Parathyroid adenoma (tissue), 2 donors: ENCODE data around the gene ZFX.

Experiments
- H2AFZ ChIP-seq: fragments of 300-600 bp; sonication (generic); one replicate; pipeline ENCODE4 v1.7.0; 2017; ENCODE audit warnings: antibody characterized with exemption, mild to moderate bottlenecking
- H3K27ac ChIP-seq: fragments of 300-600 bp; sonication (generic); one replicate; pipeline ENCODE4 v1.7.0; 2017
- H3K27me3 ChIP-seq: fragments of 300-600 bp; sonication (generic); one replicate; pipeline ENCODE4 v1.7.0; 2017; ENCODE audit warnings: low read length; ENCODE audit not compliant: control insufficient read depth, insufficient read depth
- H3K36me3 ChIP-seq: fragments of 300-600 bp; sonication (generic); one replicate; pipeline ENCODE4 v1.7.0; 2017; ENCODE audit warnings: low read length; ENCODE audit not compliant: control insufficient read depth, insufficient read depth
- H3K4me1 ChIP-seq: fragments of 300-600 bp; sonication (generic); one replicate; pipeline ENCODE4 v1.7.0; 2017; ENCODE audit warnings: control low read depth
- H3K4me2 ChIP-seq: fragments of 300-600 bp; sonication (generic); one replicate; pipeline ENCODE4 v1.7.0; 2017; ENCODE audit warnings: low read length
- H3K4me3 ChIP-seq: fragments of 300-600 bp; sonication (generic); one replicate; pipeline ENCODE4 v1.7.0; 2017; ENCODE audit warnings: low read depth, low read length
- H3K79me2 ChIP-seq: fragments of 300-600 bp; sonication (generic); one replicate; pipeline ENCODE4 v1.7.0; 2017; ENCODE audit warnings: control low read depth
- H3K9ac ChIP-seq: fragments of 300-600 bp; sonication (generic); one replicate; pipeline ENCODE4 v1.7.0; 2017; ENCODE audit warnings: mild to moderate bottlenecking
- H3K9me3 ChIP-seq: fragments of 300-600 bp; sonication (generic); one replicate; pipeline ENCODE4 v1.7.0; 2017; ENCODE audit warnings: low read length; ENCODE audit not compliant: control insufficient read depth
- TF ChIP-seq, protein P1 (sequence below): fragments of 300-600 bp; sonication (generic); IDR thresholded peaks from one replicate; pipeline ENCODE4 v1.7.0; 2017; ENCODE audit warnings: antibody characterized with exemption, mild to moderate bottlenecking
- donor health status: primary hyperparathyroidism.

ZFX gene

DNA sequence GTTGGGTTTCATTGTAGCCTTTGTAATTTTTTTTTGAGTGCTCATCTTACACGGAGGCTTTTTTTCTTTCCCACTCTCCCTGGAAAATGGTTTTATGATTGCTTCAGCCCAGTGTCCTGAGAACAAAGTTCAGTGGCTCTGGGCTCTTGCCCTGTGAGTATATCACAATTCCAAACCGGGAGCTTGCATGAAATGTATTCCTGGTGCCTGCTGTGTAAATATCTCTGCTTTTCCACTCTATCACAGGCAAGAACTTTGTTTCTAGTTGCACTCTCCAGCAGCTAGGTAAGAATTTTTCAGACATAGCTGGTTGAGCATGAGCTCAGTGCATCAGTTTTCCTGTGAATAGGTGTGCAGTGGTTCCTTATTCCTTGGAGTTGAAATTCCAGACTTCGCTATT lies 103.5 kb downstream of the ZFX start:
- Histone ChIP-seq H3K27me3 (no peaks in the 10 kb centered on the region), H3K4me2 (no peak overlapping the region), H3K27ac (no peak overlapping the region), H2AFZ (no peak overlapping the region), H3K9ac (no peak overlapping the region), H3K4me3 (no peak overlapping the region), H3K36me3 (no peaks in the 10 kb centered on the region), H3K4me1 (no peaks in the 10 kb centered on the region), H3K9me3 (no peaks in the 10 kb centered on the region), H3K79me2 (no peaks in the 10 kb centered on the region)
- TF ChIP-seq, protein P1, sequence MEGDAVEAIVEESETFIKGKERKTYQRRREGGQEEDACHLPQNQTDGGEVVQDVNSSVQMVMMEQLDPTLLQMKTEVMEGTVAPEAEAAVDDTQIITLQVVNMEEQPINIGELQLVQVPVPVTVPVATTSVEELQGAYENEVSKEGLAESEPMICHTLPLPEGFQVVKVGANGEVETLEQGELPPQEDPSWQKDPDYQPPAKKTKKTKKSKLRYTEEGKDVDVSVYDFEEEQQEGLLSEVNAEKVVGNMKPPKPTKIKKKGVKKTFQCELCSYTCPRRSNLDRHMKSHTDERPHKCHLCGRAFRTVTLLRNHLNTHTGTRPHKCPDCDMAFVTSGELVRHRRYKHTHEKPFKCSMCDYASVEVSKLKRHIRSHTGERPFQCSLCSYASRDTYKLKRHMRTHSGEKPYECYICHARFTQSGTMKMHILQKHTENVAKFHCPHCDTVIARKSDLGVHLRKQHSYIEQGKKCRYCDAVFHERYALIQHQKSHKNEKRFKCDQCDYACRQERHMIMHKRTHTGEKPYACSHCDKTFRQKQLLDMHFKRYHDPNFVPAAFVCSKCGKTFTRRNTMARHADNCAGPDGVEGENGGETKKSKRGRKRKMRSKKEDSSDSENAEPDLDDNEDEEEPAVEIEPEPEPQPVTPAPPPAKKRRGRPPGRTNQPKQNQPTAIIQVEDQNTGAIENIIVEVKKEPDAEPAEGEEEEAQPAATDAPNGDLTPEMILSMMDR = no peak

DNA sequence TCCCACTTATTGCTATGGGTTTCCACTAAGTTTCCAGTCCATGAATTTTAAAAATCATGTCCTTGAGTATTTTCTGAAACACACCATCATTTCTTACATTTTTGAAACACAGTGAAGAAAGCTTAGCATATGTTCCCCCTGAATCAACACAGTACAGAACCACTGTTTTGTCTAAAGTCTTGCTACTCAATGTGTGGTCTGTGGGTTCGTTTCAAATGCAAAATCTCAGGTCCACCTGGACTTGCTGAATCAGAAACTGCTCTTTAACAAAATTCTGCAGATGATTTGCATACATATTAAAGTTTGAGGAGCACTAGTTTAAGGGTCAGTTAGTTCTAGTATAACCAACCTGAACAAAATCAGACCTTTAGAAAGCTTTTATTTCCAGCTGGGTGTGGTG lies 103.9 kb downstream of the ZFX start:
- no peak overlapping the region for H3K27ac ChIP-seq
- H3K79me2 ChIP-seq = no peaks in the 10 kb centered on the region
- H3K4me1 ChIP-seq = no peaks in the 10 kb centered on the region
- no peaks in the 10 kb centered on the region for H3K36me3 ChIP-seq
- no peak overlapping the region for H2AFZ ChIP-seq
- TF ChIP-seq, protein P1 = no peak
- no peaks in the 10 kb centered on the region for H3K9me3 ChIP-seq
- no peak overlapping the region for H3K4me3 ChIP-seq
- no peak overlapping the region for H3K4me2 ChIP-seq
- no peak overlapping the region for H3K9ac ChIP-seq
- no peaks in the 10 kb centered on the region for H3K27me3 ChIP-seq

DNA sequence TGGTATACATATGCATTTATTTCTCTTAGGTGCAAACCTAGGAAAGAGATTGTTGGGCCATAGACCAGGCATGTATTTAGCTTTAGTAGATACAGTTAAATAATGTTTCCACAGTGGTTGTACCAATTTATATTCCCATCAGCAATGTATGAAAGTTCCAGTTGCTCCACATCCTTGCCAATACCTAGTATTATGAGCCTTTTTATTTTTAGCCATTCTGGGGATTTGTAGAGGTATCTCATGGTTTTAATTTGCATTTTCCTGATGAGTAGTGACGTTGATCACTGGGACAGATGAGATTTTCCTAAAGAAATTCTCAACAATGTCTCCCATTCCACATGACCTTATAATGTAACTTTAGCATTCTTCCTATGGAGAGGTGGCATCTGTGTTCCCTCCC lies 107.5 kb downstream of the ZFX start:
- no peaks in the 10 kb centered on the region for H3K27me3 ChIP-seq
- H3K4me3 ChIP-seq = no peak overlapping the region
- no peaks in the 10 kb centered on the region for H3K4me1 ChIP-seq
- no peaks in the 10 kb centered on the region for H3K9me3 ChIP-seq
- H3K4me2 ChIP-seq = no peak overlapping the region
- H3K79me2 ChIP-seq = no peaks in the 10 kb centered on the region
- H3K9ac ChIP-seq = no peak overlapping the region
- no peaks in the 10 kb centered on the region for H3K36me3 ChIP-seq
- H3K27ac ChIP-seq = no peak overlapping the region
- H2AFZ ChIP-seq = no peak overlapping the region
- TF ChIP-seq, protein P1 = no peak

DNA sequence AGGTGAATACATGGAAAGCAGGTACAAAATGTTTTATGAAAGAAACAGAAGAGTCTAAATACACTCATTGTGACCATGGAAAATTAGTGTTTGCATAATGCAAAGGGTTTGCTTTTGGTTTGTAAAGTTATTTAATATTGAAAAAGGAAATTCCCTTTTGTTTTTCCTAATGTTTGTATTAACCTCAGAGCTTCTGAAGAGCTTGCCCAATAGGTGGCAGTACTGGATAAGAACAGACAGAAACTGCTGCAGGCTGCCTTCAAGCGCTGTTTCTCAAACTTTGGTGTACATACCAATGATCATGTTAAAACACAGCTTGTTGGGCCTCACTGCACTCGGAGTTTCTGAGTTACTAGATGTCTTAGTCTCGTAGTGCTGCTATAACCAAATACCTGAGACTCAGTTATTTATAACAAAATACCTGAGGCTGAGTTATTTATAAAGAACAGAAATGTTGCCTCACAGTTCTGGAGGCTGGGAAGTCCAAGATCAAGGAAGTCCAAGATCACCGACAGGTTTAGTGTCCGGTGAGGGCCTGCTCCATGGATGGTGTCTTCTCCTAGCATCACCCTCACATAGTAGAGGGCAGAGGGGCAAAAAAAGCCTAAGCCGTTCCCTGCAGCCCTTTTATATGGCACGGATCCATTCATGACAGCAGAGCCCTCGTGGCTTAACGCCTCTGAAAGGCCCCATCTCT lies 110.2 kb downstream of the ZFX start:
- Histone ChIP-seq H3K27me3 (no peaks in the 10 kb centered on the region), H3K9me3 (no peaks in the 10 kb centered on the region), H3K79me2 (no peaks in the 10 kb centered on the region), H3K27ac (no peak overlapping the region), H3K4me3 (no peak overlapping the region), H3K36me3 (no peaks in the 10 kb centered on the region), H2AFZ (no peak overlapping the region), H3K9ac (no peak overlapping the region), H3K4me1 (no peaks in the 10 kb centered on the region), H3K4me2 (no peak overlapping the region)
- TF ChIP-seq, protein P1 = peak; percentile 28
